BE2C (cell line): ENCODE measurements around the gene SETD4.

ENCODE experiments used
- DNase-seq: peaks from one replicate; pipeline ENCODE4 v3.0.0-alpha.2; 2020
- H3K27me3 ChIP-seq: fragments of 250-450 bp; sonication (Bioruptor Pico); 2 replicates; pipeline ENCODE4 v1.5.1; 2020; ENCODE audit warnings: mild to moderate bottlenecking
- H3K36me3 ChIP-seq: fragments of 250-450 bp; sonication (Bioruptor Pico); 2 replicates; pipeline ENCODE4 v1.5.1; 2020; ENCODE audit warnings: mild to moderate bottlenecking
- H3K4me1 ChIP-seq: fragments of 250-450 bp; sonication (Bioruptor Pico); 2 replicates; pipeline ENCODE4 v1.5.1; 2020
- H3K4me3 ChIP-seq: 2 replicates; pipeline ENCODE4 v1.5.1; 2011; ENCODE audit warnings: low read depth, low read length
- H3K9me3 ChIP-seq: fragments of 250-450 bp; sonication (Bioruptor Pico); 2 replicates; pipeline ENCODE4 v1.5.1; 2020
- TF ChIP-seq, protein P1 (sequence below): IDR thresholded peaks from 2 replicates; pipeline ENCODE4 v1.5.1; 2012; ENCODE audit warnings: mild to moderate bottlenecking, low read depth, low read length

SETD4 gene

DNA sequence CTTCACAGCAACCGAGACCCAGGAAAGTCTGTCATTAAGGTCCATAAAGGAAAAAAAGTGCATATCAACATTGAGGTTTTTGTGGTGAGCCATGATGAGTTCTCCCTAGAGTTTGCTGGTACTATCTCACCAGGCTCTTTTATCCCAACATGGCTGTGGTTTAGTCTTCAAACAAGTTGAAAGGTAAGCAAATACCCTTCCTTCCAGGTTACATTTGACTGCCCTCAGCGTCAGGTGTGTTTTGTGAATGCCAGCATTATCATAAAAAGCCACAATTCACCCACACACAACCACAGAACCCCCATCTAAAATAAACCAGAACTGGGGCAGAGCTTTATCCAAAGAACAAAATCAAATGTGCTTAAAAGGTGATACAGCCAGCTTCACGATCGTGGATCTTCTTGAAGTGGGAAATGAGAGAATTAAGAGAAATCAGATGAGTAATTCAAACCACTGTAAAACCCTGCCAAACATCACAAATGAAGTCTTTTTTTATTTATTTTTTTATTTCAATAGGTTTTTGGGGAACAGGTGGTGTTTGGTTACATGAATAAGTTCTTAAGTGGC is 64.7 kb downstream of the SETD4 start:
- Histone ChIP-seq H3K27me3 (peaks cover 3% of the 10 kb centered on the region; the same call in 1 of the 2 replicates), H3K36me3 (no peaks in the 10 kb centered on the region), H3K4me3 (no peak overlapping the region), H3K4me1 (no peaks in the 10 kb centered on the region), H3K9me3 (no peaks in the 10 kb centered on the region)
- DNase-seq: no peak
- TF ChIP-seq, protein P1, sequence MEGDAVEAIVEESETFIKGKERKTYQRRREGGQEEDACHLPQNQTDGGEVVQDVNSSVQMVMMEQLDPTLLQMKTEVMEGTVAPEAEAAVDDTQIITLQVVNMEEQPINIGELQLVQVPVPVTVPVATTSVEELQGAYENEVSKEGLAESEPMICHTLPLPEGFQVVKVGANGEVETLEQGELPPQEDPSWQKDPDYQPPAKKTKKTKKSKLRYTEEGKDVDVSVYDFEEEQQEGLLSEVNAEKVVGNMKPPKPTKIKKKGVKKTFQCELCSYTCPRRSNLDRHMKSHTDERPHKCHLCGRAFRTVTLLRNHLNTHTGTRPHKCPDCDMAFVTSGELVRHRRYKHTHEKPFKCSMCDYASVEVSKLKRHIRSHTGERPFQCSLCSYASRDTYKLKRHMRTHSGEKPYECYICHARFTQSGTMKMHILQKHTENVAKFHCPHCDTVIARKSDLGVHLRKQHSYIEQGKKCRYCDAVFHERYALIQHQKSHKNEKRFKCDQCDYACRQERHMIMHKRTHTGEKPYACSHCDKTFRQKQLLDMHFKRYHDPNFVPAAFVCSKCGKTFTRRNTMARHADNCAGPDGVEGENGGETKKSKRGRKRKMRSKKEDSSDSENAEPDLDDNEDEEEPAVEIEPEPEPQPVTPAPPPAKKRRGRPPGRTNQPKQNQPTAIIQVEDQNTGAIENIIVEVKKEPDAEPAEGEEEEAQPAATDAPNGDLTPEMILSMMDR: no peak

DNA sequence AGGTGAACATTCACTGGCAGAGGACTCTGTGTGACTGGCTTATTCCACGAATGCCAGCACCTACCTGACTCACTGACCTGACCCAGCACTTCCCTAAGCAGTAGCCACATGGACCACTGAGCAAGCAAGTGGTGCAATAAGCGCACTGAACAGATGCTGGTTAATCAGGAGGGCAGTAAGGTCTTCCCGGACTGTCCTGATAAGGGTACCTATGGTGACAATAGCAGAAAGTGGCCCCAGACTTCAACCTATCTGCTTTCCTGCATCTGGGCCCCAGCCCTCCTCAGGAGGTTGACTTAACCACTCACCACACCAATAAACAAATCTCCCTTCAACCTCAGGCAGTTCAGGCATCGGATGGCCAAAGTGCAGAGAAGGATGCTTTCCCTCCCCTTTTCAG is 65.7 kb downstream of the SETD4 start:
- Histone ChIP-seq H3K9me3 (no peaks in the 10 kb centered on the region), H3K27me3 (peaks cover under 1% of the 10 kb centered on the region; the same call in 1 of the 2 replicates), H3K4me1 (no peaks in the 10 kb centered on the region), H3K4me3 (no peak overlapping the region), H3K36me3 (no peaks in the 10 kb centered on the region)
- TF ChIP-seq, protein P1: no peak
- no peak for DNase-seq

DNA sequence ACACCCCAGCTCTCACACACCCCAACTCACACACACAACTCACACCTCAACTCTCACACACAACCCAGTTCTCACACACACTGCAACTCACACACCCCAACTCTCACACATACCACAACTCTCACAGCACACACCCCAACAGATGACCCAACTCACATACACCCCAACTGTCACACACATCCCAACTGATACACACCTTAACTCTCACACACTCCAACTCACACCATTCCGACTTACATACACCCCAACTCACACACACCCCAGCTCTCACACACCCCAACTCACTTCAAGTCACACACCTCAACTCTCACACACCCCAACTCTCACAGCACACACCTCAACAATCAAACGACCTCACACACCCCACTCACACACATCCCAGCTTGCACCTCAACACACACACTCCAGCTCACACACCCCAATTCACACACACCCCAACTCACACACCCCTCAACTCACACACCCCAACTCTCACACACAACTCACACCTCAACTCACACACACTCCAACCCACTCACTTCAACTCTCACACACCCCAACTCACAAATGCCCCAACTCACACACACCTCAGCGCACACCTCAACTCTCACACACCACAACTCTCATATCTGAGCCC is 66.3 kb downstream of the SETD4 start:
- DNase-seq: no peak
- Histone ChIP-seq H3K4me1 (no peaks in the 10 kb centered on the region), H3K4me3 (no peak overlapping the region), H3K27me3 (no peaks in the 10 kb centered on the region), H3K9me3 (no peaks in the 10 kb centered on the region), H3K36me3 (no peaks in the 10 kb centered on the region)
- TF ChIP-seq, protein P1: no peak

DNA sequence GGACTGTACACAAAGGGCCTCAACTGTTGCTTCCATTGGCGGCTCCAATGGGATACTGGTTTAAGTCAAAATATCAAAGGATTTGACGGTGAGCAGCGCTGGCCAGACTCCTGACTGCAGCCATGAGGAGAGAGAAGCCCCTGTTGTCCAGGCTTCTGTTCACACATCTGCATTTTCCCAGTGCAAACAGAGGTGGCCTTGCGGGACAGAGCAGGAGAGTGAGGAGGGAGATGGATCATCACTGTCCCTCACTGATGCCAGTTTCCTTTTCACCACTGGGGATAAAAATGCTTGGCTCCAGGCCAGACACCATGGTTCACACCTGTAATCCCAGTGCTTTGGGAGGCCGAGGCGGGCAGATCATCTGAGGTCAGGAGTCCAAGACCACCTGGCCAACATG is 69.2 kb downstream of the SETD4 start:
- TF ChIP-seq, protein P1: no peak
- no peaks in the 10 kb centered on the region for H3K36me3 ChIP-seq
- no peaks in the 10 kb centered on the region for H3K27me3 ChIP-seq
- DNase-seq: no peak
- H3K4me1 ChIP-seq: no peaks in the 10 kb centered on the region
- H3K9me3 ChIP-seq: no peaks in the 10 kb centered on the region
- H3K4me3 ChIP-seq: no peak overlapping the region

DNA sequence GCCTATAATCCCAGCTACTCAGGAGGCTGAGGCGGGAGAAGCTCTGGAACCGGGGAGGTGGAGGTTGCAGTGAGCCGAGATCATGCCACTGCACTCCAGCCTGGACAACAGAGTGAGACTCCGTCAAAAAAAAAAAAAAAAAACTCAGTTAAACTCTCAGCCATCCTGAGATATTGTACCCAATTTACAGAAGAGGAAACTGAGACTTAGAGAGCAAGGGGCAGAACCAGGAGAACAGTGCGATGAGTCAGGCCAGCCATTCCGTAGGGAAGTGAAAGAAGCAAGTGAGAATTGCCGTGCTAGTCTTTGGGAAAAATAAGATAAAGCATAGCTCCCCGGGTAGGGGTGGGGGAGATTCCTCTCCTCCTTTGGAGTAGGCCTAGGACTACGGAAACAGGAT is 69.7 kb downstream of the SETD4 start:
- no peaks in the 10 kb centered on the region for H3K27me3 ChIP-seq
- no peaks in the 10 kb centered on the region for H3K4me1 ChIP-seq
- H3K36me3 ChIP-seq: no peaks in the 10 kb centered on the region
- DNase-seq: no peak
- TF ChIP-seq, protein P1: no peak
- no peaks in the 10 kb centered on the region for H3K9me3 ChIP-seq
- H3K4me3 ChIP-seq: no peak overlapping the region

DNA sequence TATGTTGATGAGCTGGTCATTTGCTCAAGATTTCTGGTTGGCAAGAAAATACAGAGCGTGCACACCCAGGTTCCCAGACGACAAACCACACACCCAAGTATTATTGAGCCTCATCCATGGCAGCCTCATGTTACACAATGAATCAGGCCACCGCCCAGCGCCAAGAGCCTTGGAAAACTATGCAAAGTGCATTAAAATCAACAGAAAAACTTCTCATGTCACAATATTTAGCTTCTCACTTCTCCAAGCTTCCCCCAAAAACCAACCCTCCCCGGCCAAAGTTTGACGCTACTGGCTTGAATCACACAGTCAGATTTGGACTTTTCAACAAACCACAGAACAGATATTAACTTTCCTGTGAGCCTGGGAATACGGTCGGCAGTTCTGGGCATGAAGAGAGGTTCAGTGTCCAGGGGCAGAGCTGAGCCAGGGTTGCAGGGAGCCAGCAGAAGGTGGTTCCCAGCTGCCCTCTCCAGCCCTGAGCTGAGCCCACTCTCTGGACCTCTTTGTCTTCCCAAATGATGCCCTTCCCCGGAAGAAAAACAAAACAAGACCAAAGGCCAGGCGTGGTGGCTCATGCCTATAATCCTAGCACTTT is 71.1 kb downstream of the SETD4 start:
- Histone ChIP-seq H3K4me1 (no peaks in the 10 kb centered on the region), H3K27me3 (no peaks in the 10 kb centered on the region), H3K9me3 (no peaks in the 10 kb centered on the region), H3K4me3 (no peak overlapping the region), H3K36me3 (no peaks in the 10 kb centered on the region)
- TF ChIP-seq, protein P1: no peak
- no peak for DNase-seq
